Urinary bladder (tissue), 4 donors: ENCODE results near the gene C19orf25. TPM values are rescaled to one million over a fixed set of nuclear protein-coding genes. Genes with fewer than 3 reads are reported as not detected.
A peak's percentile ranks its signal among the peaks of the same experiment; 100 is the strongest.
"Not testable (repeated sequence)": the region's sequence is repeated elsewhere in the genome, so short reads cannot be mapped to it uniquely, and the experiment has no call there.

Source experiments
- DNase-seq: peaks from one replicate; pipeline ENCODE4 v3.0.0-alpha.2; 2015; ENCODE audit errors: extremely low spot score
- H3K27ac ChIP-seq: one replicate; pipeline ENCODE4 v1.5.1; 2013; ENCODE audit warnings: low read depth, mild to moderate bottlenecking, moderate library complexity
- H3K36me3 ChIP-seq: one replicate; pipeline ENCODE4 v1.6.1; 2013; ENCODE audit warnings: mild to moderate bottlenecking, moderate library complexity; ENCODE audit not compliant: insufficient read depth
- H3K4me1 ChIP-seq: one replicate; pipeline ENCODE4 v1.6.1; 2013; ENCODE audit warnings: mild to moderate bottlenecking, moderate library complexity; ENCODE audit not compliant: insufficient read depth
- H3K4me3 ChIP-seq: one replicate; pipeline ENCODE4 v1.5.1; 2013; ENCODE audit warnings: low read depth, low read length
- WGBS: extraction: QIAGEN DNeasy Blood & Tissue Kit; methylation state at CpG from one replicate; pipeline ENCODE4 v1.1.7; 2013; 5-methylcytosine and 5-hydroxymethylcytosine counted together
- polyA plus RNA-seq: library from polyadenylated mRNA; stranded (reverse); fragments of 200-250 nt; gene quantifications from one replicate; pipeline ENCODE4 v1.2.3, GENCODE V29; 2013
- total RNA-seq: library from RNA; depleted of rRNA; stranded (reverse); fragments of >200 nt; gene quantifications from one replicate; pipeline ENCODE4 v1.2.3, GENCODE V29; 2014
- donor health status: healthy with polysubstance abuse.
- donor health status: healthy.

C19orf25 gene
- total and polyA plus RNA-seq, 2 donors, result 15.0 to 40.5 TPM

GRCh38 chr19:1519802-1520201, 40.8 kb upstream of the C19orf25 start:
- DNase-seq, H3K36me3 ChIP-seq, H3K4me1 ChIP-seq, H3K4me3 ChIP-seq, H3K27ac ChIP-seq: not testable (repeated sequence)
- WGBS, result 94% methylated on average over 8 of the region's 8 CpGs

GRCh38 chr19:1518471-1518870, 39.5 kb upstream of the C19orf25 start:
- H3K36me3 ChIP-seq, result no peaks in the 10 kb centered on the region
- no peak overlapping the region for H3K4me3 ChIP-seq
- WGBS, result 90% methylated on average over 4 of the region's 4 CpGs
- H3K27ac ChIP-seq, result no peak overlapping the region
- DNase-seq, result no peak
- no peaks in the 10 kb centered on the region for H3K4me1 ChIP-seq

- no peak for DNase-seq
- H3K4me1 ChIP-seq, result peaks cover 2% of the 10 kb centered on the region
- 80% methylated on average over 8 of the region's 8 CpGs for WGBS
- H3K4me3 ChIP-seq, result no peak overlapping the region
- H3K36me3 ChIP-seq, result no peaks in the 10 kb centered on the region
- no peak overlapping the region for H3K27ac ChIP-seq
Measured at GRCh38 chr19:1516395-1516753, 37.4 kb upstream of the C19orf25 start.

- Histone ChIP-seq H3K36me3 (no peaks in the 10 kb centered on the region), H3K4me1 (peaks cover 2% of the 10 kb centered on the region), H3K4me3 (no peak overlapping the region), H3K27ac (no peak overlapping the region)
- 73% methylated on average over 14 of the region's 14 CpGs for WGBS
- DNase-seq, result no peak
Measured at GRCh38 chr19:1514986-1515721, 36.1 kb upstream of the C19orf25 start.

GRCh38 chr19:1514295-1514661, 35.3 kb upstream of the C19orf25 start:
- no peaks in the 10 kb centered on the region for H3K36me3 ChIP-seq
- H3K4me1 ChIP-seq, result peaks cover 2% of the 10 kb centered on the region
- H3K27ac ChIP-seq, result no peak overlapping the region
- WGBS, result 79% methylated on average over 10 of the region's 10 CpGs
- no peak for DNase-seq
- no peak overlapping the region for H3K4me3 ChIP-seq

GRCh38 chr19:1513499-1514294, 34.7 kb upstream of the C19orf25 start:
- WGBS, result 4% methylated on average over 52 of the region's 52 CpGs
- Histone ChIP-seq H3K4me3 (peak overlapping the region; percentile 52), H3K4me1 (peaks cover 2% of the 10 kb centered on the region), H3K27ac (no peak overlapping the region), H3K36me3 (no peaks in the 10 kb centered on the region)
- DNase-seq, result no peak

GRCh38 chr19:1512671-1513498, 33.9 kb upstream of the C19orf25 start, which contains the start of gene ADAMTSL5:
Gene ADAMTSL5 (minus strand): TSS chr19:1513019. CDS start chr19:1510943, 2,076 bp downstream.
- peaks cover 2% of the 10 kb centered on the region for H3K4me1 ChIP-seq
- H3K4me3 ChIP-seq, result peak within 1 kb of the TSS; percentile 52
- H3K36me3 ChIP-seq, result no peaks in the 10 kb centered on the region
- 3% methylated on average over 76 of the region's 78 CpGs for WGBS
- no peak for DNase-seq
- H3K27ac ChIP-seq, result no peak within 1 kb of the TSS

- 59% methylated on average over 22 of the region's 22 CpGs for WGBS
- Histone ChIP-seq H3K4me3 (no peak overlapping the region), H3K27ac (no peak overlapping the region), H3K36me3 (no peaks in the 10 kb centered on the region), H3K4me1 (peaks cover 2% of the 10 kb centered on the region)
- no peak for DNase-seq
Measured at GRCh38 chr19:1511318-1512317, 32.6 kb upstream of the C19orf25 start.

- 67% methylated on average over 9 of the region's 9 CpGs for WGBS
- Histone ChIP-seq H3K4me3 (no peak overlapping the region), H3K36me3 (no peaks in the 10 kb centered on the region), H3K4me1 (peaks cover 2% of the 10 kb centered on the region), H3K27ac (no peak overlapping the region)
- DNase-seq, result no peak
Measured at GRCh38 chr19:1510807-1511206, 31.8 kb upstream of the C19orf25 start.

- no peak for DNase-seq
- no peaks in the 10 kb centered on the region for H3K36me3 ChIP-seq
- H3K4me3 ChIP-seq, result no peak overlapping the region
- peaks cover 2% of the 10 kb centered on the region for H3K4me1 ChIP-seq
- 54% methylated on average over 25 of the region's 25 CpGs for WGBS
- H3K27ac ChIP-seq, result no peak overlapping the region
Measured at GRCh38 chr19:1510442-1510806, 31.4 kb upstream of the C19orf25 start.

GRCh38 chr19:1509602-1510441, 30.8 kb upstream of the C19orf25 start:
- H3K27ac ChIP-seq, result no peak overlapping the region
- no peaks in the 10 kb centered on the region for H3K36me3 ChIP-seq
- H3K4me1 ChIP-seq, result peaks cover 2% of the 10 kb centered on the region
- DNase-seq, result no peak
- 59% methylated on average over 11 of the region's 11 CpGs for WGBS
- no peak overlapping the region for H3K4me3 ChIP-seq

- no peak for DNase-seq
- WGBS, result 39% methylated on average over 12 of the region's 12 CpGs
- Histone ChIP-seq H3K36me3 (no peaks in the 10 kb centered on the region), H3K4me3 (no peak overlapping the region), H3K4me1 (peaks cover 2% of the 10 kb centered on the region), H3K27ac (no peak overlapping the region)
Measured at GRCh38 chr19:1508507-1508856, 29.5 kb upstream of the C19orf25 start.
